NCI-H1694 treated with DMSO at 0.1 percent for 48 hours (cell line): ENCODE results near the gene WDR93.

ENCODE experiments used
- DNase-seq: peaks from one replicate; lab custom pipeline; 2025; lab: John Stamatoyannopoulos, UW

WDR93 gene

GRCh38 chr15:89690276-89691218 is at the start of gene WDR93, which contains the start of gene PEX11A:
TSS of gene WDR93 (plus strand) at chr15:89690811. CDS start at chr15:89701747, 10,936 bp downstream.
TSS of gene PEX11A (minus strand) at chr15:89690754. CDS start at chr15:89690632, 122 bp downstream.
- DNase-seq, result peak; percentile 4

GRCh38 chr15:89641053-89641452 is 49.6 kb upstream of the WDR93 start:
- DNase-seq, result no peak

DNA sequence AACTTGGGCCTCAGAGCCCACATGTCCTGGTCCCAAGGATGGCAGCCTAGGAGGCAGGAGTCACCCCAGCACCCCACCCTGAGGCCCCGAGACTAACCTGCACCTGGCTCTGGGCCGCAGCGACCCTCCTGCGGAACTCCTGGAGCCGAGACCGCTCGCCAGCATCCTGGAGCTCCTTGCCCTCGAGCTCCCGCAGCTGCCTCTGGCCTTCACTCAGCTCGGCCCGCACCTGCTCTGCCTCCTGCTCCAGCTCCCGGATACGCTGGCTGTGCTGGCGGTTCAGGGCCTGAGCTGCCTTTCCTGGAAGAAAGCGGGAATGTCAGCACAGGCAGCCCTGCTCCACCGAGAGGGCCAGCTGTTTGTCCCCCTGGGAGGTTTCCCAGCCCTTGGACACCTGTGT is 48.5 kb upstream of the WDR93 start:
- DNase-seq, result no peak

DNA sequence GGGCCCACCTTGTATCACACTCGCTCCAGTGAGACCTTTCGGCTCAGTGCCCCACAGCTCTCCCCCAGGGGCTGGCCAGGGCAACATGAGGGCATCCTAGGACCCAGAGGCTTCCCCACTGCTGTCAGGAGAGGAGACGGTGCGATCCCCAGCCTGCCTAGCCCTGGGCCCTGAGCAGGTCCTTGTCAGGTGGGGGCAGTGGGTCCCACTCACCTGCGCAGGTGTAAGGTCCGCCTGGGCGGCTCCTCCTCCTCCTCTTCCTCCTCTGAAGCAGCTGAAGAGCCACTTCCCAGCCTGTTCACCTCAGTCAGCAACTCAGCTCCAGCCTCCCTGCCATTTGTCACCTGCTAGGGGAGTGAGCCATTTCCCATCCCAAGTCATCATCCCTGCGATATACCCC is 44.9 kb upstream of the WDR93 start:
- DNase-seq, result no peak

GRCh38 chr15:89646416-89647141 is 44.0 kb upstream of the WDR93 start:
- DNase-seq, result no peak

GRCh38 chr15:89647191-89647851 is 43.3 kb upstream of the WDR93 start:
- peak; percentile 4 for DNase-seq

DNA sequence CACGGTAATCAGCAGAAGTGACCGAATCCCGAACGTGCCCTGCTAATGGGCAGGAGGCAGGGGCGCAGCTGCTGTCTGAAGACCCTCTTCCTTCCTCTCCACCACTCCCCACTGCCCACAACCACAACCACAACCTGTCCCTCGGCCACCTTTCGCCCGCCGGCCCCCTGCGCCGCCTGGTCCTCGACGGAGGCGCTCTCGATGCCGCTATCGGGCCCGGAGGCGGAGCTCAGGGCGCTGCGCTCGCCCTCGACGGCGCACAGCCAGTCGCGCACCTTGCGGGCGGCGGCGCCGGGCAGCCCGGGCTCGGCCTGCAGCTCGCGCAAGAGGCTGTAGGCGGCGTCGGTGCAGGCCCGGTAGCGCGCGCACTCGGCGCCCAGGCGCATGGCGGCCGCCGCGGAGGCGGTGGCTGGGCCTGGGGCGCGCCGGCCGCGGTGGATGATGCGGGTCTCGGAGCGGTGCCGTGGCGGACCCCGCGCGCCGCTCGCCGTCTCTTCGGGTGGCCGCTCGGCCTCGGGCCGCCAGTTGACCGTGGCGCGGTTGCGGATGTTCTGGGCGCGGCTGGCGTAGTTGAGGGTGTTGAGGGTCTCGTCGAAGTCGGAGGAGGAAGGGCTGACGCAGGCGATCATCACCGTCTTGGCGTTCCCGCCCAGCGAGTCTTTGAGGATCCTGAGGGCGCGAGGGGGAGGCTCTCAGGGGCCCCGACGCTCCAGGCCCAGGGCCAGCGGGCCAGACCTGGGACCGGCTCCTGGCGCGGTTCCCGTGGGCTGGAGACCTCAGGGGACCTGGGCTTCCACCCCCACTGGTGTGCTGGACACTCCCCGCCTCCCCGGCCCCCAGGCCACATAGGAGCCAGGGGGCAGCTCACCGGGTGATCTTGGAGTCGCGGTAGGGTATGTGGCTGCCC is 42.3 kb upstream of the WDR93 start:
- DNase-seq, result no peak

GRCh38 chr15:89649013-89649625 is 41.5 kb upstream of the WDR93 start:
- no peak for DNase-seq

GRCh38 chr15:89649716-89650115 is 40.9 kb upstream of the WDR93 start:
- DNase-seq, result no peak

GRCh38 chr15:89652131-89652530 is 38.5 kb upstream of the WDR93 start:
- DNase-seq, result no peak

DNA sequence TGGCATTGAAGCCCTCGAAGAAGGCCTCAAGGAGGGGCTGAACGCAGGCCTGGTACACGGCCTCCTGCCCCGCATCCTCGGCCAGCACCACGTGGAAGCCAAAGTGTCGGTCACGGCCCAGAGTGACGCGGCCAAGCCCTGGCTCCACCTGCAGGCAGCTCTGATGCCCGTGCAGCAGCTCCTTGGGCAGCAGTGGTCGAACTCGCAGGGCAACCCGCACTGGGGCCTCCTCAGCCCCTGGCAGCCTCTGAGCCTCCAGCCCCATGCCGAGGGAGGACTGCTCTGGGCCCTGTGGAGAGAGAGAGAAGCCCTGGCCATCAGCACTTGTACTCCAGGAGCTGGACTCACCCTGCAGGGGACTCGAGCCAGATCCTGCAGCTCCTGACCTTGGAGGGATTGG is 37.9 kb upstream of the WDR93 start:
- DNase-seq, result no peak

DNA sequence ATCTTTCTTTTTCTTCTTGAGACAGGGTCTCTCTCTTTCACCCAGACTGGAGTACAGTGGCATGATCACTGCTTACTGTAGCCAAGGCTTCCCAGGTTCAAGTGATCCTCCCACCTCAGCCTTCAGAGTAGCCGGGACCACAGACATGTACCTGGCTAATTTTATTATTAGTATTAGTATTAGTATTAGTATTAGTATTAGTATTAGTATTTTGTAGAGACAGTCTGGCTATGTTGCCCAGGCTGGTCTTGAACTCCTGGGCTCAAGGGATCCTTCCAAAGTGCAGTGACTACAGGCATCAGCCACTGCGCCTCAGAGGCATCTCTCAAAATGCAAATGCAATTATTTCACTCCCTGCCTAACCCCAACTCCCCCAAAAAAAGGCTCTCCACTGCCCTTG is 37.0 kb upstream of the WDR93 start:
- no peak for DNase-seq

DNA sequence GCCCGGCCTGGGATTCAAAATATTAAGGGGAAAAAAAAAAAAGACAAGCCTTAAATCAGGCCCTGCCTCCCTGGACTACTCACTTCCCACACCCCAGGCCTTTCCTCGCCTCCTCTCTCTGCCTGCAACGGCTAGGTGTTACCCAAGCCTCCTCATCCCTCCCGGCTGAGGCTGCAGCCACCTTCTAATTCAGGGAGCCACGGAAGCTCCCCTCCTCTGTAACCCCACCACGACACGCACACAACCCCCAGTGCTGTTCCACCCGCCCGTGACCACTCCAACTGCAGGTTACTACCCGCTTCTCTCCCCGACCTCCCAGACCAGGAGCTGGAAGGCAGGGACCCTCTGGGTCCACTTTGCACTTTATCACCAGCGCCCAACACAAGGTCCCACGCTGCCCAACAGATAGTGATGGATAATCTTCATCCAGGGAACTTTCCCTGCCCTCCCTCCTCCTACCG is 36.3 kb upstream of the WDR93 start:
- no peak for DNase-seq

DNA sequence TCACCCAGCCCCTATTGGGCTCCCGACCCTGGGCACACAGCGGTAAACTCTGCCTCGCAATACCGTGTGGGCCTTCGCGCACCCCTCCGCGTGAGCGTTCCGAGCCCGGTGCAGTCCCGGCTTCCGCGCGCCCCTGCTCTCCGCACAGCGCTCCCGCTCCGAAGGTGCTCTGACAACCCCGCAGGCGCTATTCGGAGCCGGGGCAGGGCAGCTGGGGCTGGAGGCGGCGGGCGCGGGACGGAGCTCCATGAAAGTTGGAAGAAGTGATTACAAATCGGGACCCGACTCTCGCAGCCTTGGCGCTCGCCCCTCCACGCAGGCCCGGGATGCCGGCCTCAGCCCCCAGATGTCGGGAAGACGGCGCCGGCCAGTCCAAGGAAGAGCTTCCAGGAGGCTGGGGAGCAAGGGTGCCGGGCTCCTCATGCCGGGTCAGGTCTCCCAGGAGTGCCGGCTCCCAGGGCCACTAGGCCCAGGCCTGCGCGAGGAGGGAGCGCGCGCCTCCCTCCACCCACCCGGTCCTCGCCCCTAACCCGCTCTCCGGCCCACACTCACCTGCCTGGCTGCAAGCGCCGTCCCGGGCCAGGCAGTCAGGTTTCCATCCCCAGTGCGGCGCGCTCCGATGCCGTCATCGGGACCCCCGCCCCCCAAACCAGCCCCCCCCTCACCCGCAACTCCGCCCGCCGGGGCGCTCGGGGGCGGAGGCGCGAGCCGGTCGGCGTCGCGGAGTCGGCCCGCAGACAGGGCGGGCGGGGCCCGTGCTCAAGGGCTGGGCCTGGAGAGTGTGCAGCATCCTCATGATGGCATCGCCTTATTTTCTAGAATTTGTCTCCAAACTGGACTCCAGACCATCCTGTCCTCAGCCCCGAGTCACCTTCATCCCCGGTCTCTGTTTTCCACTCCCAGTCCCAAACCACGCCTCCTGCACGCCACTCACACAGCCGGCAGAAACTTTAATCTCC is 35.5 kb upstream of the WDR93 start, which contains the start of gene KIF7:
Gene KIF7, minus strand, starts transcription at position 621 of the 959 bp plus-strand sequence. CDS start 2,537 bp downstream, outside the sequence.
- DNase-seq, result peak; percentile 15

GRCh38 chr15:89656116-89656815 is 34.3 kb upstream of the WDR93 start:
- DNase-seq, result no peak

GRCh38 chr15:89657686-89658200 is 32.9 kb upstream of the WDR93 start:
- DNase-seq, result no peak

DNA sequence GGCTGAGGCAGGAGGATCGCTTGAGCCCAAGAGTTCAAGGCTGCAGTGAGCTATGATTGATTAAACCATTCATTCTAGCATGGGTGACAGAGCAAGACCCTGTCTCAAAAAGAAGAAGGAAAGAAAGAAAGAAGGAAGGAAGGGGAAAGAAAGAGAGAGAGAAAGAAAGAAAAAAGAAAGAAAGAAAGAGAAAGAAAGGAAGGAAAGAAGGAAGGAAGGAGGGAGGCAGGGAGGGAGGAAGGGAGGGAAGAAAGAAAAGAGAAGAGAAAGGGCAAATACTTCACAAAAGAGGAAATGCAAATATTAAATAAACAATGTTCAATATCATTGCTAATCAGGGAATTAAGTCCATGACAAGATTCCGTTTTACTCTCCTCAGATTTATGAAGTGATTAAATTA is 31.3 kb upstream of the WDR93 start:
- DNase-seq, result no peak

- no peak for DNase-seq
Measured at GRCh38 chr15:89660556-89660955, 30.1 kb upstream of the WDR93 start.
